ENCODE results near the gene ATRIP. TPM values are rescaled to one million over a fixed set of nuclear protein-coding genes. Genes with fewer than 3 reads are reported as not detected.

Gene ATRIP
- total and polyA plus RNA-seq, 2 experiments from 2014 or later = 4.2 to 8.4 TPM

- Histone ChIP-seq H3K4me1 (ENCODE audit: insufficient read depth) (peaks cover 5% of the 10 kb centered on the region), H3K27me3 (replicated peaks; ENCODE audit: insufficient read depth) (no peaks in the 10 kb centered on the region), H4K20me1 (ENCODE audit: insufficient read depth) (no peaks in the 10 kb centered on the region), H3K4me2 (ENCODE audit: unreplicated experiment) (peak overlapping the region; percentile 42), H3K9me2 (ENCODE audit: insufficient read depth) (no peaks in the 10 kb centered on the region), H3K9ac (no peak overlapping the region), H3K79me2 (ENCODE audit: insufficient read depth) (no peaks in the 10 kb centered on the region), H3K36me3 (ENCODE audit: low read depth) (no peaks in the 10 kb centered on the region), H3K4me3 (peak overlapping the region; percentile 81; the same call in 1 of the 2 replicates), H3K9me3 (ENCODE audit: low read depth) (no peaks in the 10 kb centered on the region), H3F3A (ENCODE audit: insufficient read depth) (0 out of 2 replicates have a peak, but pooled peaks cover 6% of the 10 kb centered on the region), H2AFZ (no peak overlapping the region), H3K27ac (no peak overlapping the region)
- in situ Hi-C loops (cut with MboI) = no loop called here
- TF ChIP-seq EZH2 (IDR thresholded peaks at IDR 0.05; ENCODE audit: insufficient read depth, poor library complexity, severe bottlenecking) (no peak), EZH2phosphoT487 (IDR thresholded peaks at IDR 0.05; ENCODE audit: insufficient read depth, low read depth) (no peak)
- WGBS, 2 experiments (ENCODE audit: low coverage in 1 of 2, low lambda C conversion rate in 2 of 2, missing lambda C conversion rate in 2 of 2) = 36 to 38% methylated on average over 7 of the region's 7 CpGs
- no peak for DNase-seq
Observed at GRCh38 chr3:48428088-48428571, 18.4 kb upstream of the ATRIP start.

GRCh38 chr3:48428572-48429316 lies 17.8 kb upstream of the ATRIP start:
- Histone ChIP-seq H3K27ac (no peak overlapping the region), H3K27me3 (replicated peaks; ENCODE audit: insufficient read depth) (no peaks in the 10 kb centered on the region), H3K4me2 (ENCODE audit: unreplicated experiment) (peak overlapping the region; percentile 69), H3K79me2 (ENCODE audit: insufficient read depth) (no peaks in the 10 kb centered on the region), H3K4me3 (peak overlapping the region; percentile 81), H3K9me3 (ENCODE audit: low read depth) (no peaks in the 10 kb centered on the region), H3K4me1 (ENCODE audit: insufficient read depth) (peaks cover 11% of the 10 kb centered on the region), H3K9me2 (ENCODE audit: insufficient read depth) (no peaks in the 10 kb centered on the region), H2AFZ (peak overlapping the region; percentile 82), H3K9ac (peak overlapping the region; percentile 79), H4K20me1 (ENCODE audit: insufficient read depth) (no peaks in the 10 kb centered on the region), H3F3A (ENCODE audit: insufficient read depth) (0 out of 2 replicates have a peak, but pooled peaks cover 6% of the 10 kb centered on the region), H3K36me3 (ENCODE audit: low read depth) (no peaks in the 10 kb centered on the region)
- peak; percentile 54 for DNase-seq
- in situ Hi-C loops (cut with MboI) = no loop called here
- WGBS, 2 experiments (ENCODE audit: low coverage in 1 of 2, low lambda C conversion rate in 2 of 2, missing lambda C conversion rate in 2 of 2) = 3 to 4% methylated on average over 13 to 28 of the region's 60 CpGs
- TF ChIP-seq EZH2phosphoT487 (IDR thresholded peaks at IDR 0.05; ENCODE audit: insufficient read depth, low read depth) (no peak), EZH2 (IDR thresholded peaks at IDR 0.05; ENCODE audit: insufficient read depth, poor library complexity, severe bottlenecking) (no peak)

- DNase-seq = peak; percentile 64
- Histone ChIP-seq H3K9me2 (ENCODE audit: insufficient read depth) (no peaks in the 10 kb centered on the region), H3K9ac (peak overlapping the region; percentile 79), H3F3A (ENCODE audit: insufficient read depth) (0 out of 2 replicates have a peak, but pooled peaks cover 6% of the 10 kb centered on the region), H3K9me3 (ENCODE audit: low read depth) (no peaks in the 10 kb centered on the region), H3K4me1 (ENCODE audit: insufficient read depth) (peaks cover 18% of the 10 kb centered on the region), H4K20me1 (ENCODE audit: insufficient read depth) (no peaks in the 10 kb centered on the region), H3K4me3 (peak overlapping the region; percentile 81), H3K36me3 (ENCODE audit: low read depth) (no peaks in the 10 kb centered on the region), H2AFZ (peak overlapping the region; percentile 82), H3K27ac (no peak overlapping the region), H3K27me3 (replicated peaks; ENCODE audit: insufficient read depth) (no peaks in the 10 kb centered on the region), H3K79me2 (ENCODE audit: insufficient read depth) (no peaks in the 10 kb centered on the region), H3K4me2 (ENCODE audit: unreplicated experiment) (peak overlapping the region; percentile 69)
- TF ChIP-seq EZH2 (IDR thresholded peaks at IDR 0.05; ENCODE audit: insufficient read depth, poor library complexity, severe bottlenecking) (no peak), EZH2phosphoT487 (IDR thresholded peaks at IDR 0.05; ENCODE audit: insufficient read depth, low read depth) (no peak)
- 1% methylated on average over 14 to 48 of the region's 86 CpGs for WGBS, 2 experiments (ENCODE audit: low coverage in 1 of 2, low lambda C conversion rate in 2 of 2, missing lambda C conversion rate in 2 of 2)
- in situ Hi-C loops (cut with MboI) = no loop called here
Observed at GRCh38 chr3:48429317-48429959, 17.1 kb upstream of the ATRIP start.

GRCh38 chr3:48429960-48430707 lies 16.4 kb upstream of the ATRIP start, which contains the start of gene PLXNB1:
Gene PLXNB1, minus strand, starts transcription at chr3:48430086. Its CDS starts 5,475 bp downstream, at chr3:48424611.
- WGBS, 2 experiments (ENCODE audit: low coverage in 1 of 2, low lambda C conversion rate in 2 of 2, missing lambda C conversion rate in 2 of 2) = 19 to 33% methylated on average over 10 to 15 of the region's 15 CpGs
- TF ChIP-seq EZH2phosphoT487 (IDR thresholded peaks at IDR 0.05; ENCODE audit: insufficient read depth, low read depth) (no peak), EZH2 (IDR thresholded peaks at IDR 0.05; ENCODE audit: insufficient read depth, poor library complexity, severe bottlenecking) (no peak)
- Histone ChIP-seq H3K4me3 (peak within 1 kb of the TSS; percentile 81), H3K27me3 (replicated peaks; ENCODE audit: insufficient read depth) (no peaks in the 10 kb centered on the region), H3K9me2 (ENCODE audit: insufficient read depth) (no peaks in the 10 kb centered on the region), H3K36me3 (ENCODE audit: low read depth) (no peaks in the 10 kb centered on the region), H3K9me3 (ENCODE audit: low read depth) (no peaks in the 10 kb centered on the region), H3K79me2 (ENCODE audit: insufficient read depth) (no peaks in the 10 kb centered on the region), H3F3A (ENCODE audit: insufficient read depth) (0 out of 2 replicates have a peak, but pooled peaks cover 6% of the 10 kb centered on the region), H3K4me2 (ENCODE audit: unreplicated experiment) (peak within 1 kb of the TSS; percentile 69), H3K4me1 (ENCODE audit: insufficient read depth) (peaks cover 21% of the 10 kb centered on the region), H3K9ac (peak within 1 kb of the TSS; percentile 79), H3K27ac (no peak within 1 kb of the TSS), H4K20me1 (ENCODE audit: insufficient read depth) (no peaks in the 10 kb centered on the region), H2AFZ (peak within 1 kb of the TSS; percentile 82)
- peak; percentile 55 for DNase-seq
- in situ Hi-C loops (cut with MboI) = loop anchor here (10.0 kb wide), 1 partner anchor 155 kb away; no protein-coding TSS in a partner anchor
